Trophoblast cell (in vitro differentiated cells and primary cell): Measurements from ENCODE around the gene ERH.

ENCODE experiments used
- DNase-seq, 2 donors: peaks; one replicate each; pipeline ENCODE4 v3.0.0-alpha.2; 2016
- H2AFZ ChIP-seq: 2 replicates; pipeline ENCODE4 v1.6.1; 2013; ENCODE audit warnings: low read length, moderate library complexity, mild to moderate bottlenecking; ENCODE audit not compliant: insufficient read depth, poor library complexity
- H2AK5ac ChIP-seq: 2 replicates; pipeline ENCODE4 v1.6.1; 2013; ENCODE audit warnings: mild to moderate bottlenecking, low read length
- H2BK120ac ChIP-seq: 2 replicates; pipeline ENCODE4 v1.6.1; 2013; ENCODE audit warnings: low read length, mild to moderate bottlenecking, moderate library complexity; ENCODE audit not compliant: insufficient read depth, poor library complexity
- H2BK12ac ChIP-seq: 2 replicates; pipeline ENCODE4 v1.6.1; 2013; ENCODE audit warnings: mild to moderate bottlenecking, low read length, moderate library complexity
- H2BK5ac ChIP-seq: 2 replicates; pipeline ENCODE4 v1.6.1; 2013; ENCODE audit warnings: low read length, low read depth, moderate library complexity, mild to moderate bottlenecking; ENCODE audit not compliant: poor library complexity
- H3K14ac ChIP-seq: 2 replicates; pipeline ENCODE4 v1.6.1; 2013; ENCODE audit warnings: mild to moderate bottlenecking, low read length
- H3K18ac ChIP-seq: 2 replicates; pipeline ENCODE4 v1.6.1; 2013; ENCODE audit warnings: mild to moderate bottlenecking, low read length
- H3K23ac ChIP-seq: 2 replicates; pipeline ENCODE4 v1.6.1; 2013; ENCODE audit warnings: low read length
- H3K27ac ChIP-seq: 2 replicates; pipeline ENCODE4 v1.5.1; 2013; ENCODE audit warnings: low read depth, mild to moderate bottlenecking, inconsistent platforms, low read length, moderate library complexity
- H3K27me3 ChIP-seq: 2 replicates; pipeline ENCODE4 v1.6.1; 2013; ENCODE audit warnings: inconsistent platforms, mild to moderate bottlenecking, low read length, moderate library complexity; ENCODE audit not compliant: insufficient read depth
- H3K36me3 ChIP-seq, 2 experiments: 1 replicate in 1 of 2; 2 replicates in 1 of 2; pipeline ENCODE4 v1.6.1; 2013; ENCODE audit warnings: low read length in 2 of 2, mild to moderate bottlenecking in 2 of 2, moderate library complexity in 1 of 2; ENCODE audit not compliant: insufficient read depth in 2 of 2, control insufficient read depth in 1 of 2
- H3K4ac ChIP-seq: 2 replicates; pipeline ENCODE4 v1.6.1; 2013; ENCODE audit warnings: low read depth, mild to moderate bottlenecking, low read length, moderate library complexity
- H3K4me1 ChIP-seq, 2 experiments: 1 replicate in 1 of 2; 2 replicates in 1 of 2; pipeline ENCODE4 v1.6.1; 2013; ENCODE audit warnings: low read length in 2 of 2, mild to moderate bottlenecking in 2 of 2, moderate library complexity in 1 of 2; ENCODE audit not compliant: insufficient read depth in 2 of 2, control insufficient read depth in 1 of 2
- H3K4me2 ChIP-seq: 2 replicates; pipeline ENCODE4 v1.6.1; 2013; ENCODE audit warnings: inconsistent platforms, mild to moderate bottlenecking, low read length, moderate library complexity
- H3K4me3 ChIP-seq: 2 replicates; pipeline ENCODE4 v1.5.1; 2013; ENCODE audit warnings: mild to moderate bottlenecking, low read depth, low read length, inconsistent platforms
- H3K79me1 ChIP-seq: one replicate; pipeline ENCODE4 v1.6.1; 2013; ENCODE audit warnings: low read length
- H3K79me2 ChIP-seq: 2 replicates; pipeline ENCODE4 v1.6.1; 2013; ENCODE audit warnings: low read length, mild to moderate bottlenecking; ENCODE audit not compliant: control insufficient read depth, insufficient read depth, poor library complexity
- H3K9ac ChIP-seq: 2 replicates; pipeline ENCODE4 v1.6.1; 2013; ENCODE audit warnings: mild to moderate bottlenecking, low read length
- H3K9me3 ChIP-seq: 2 replicates; pipeline ENCODE4 v1.6.1; 2013; ENCODE audit warnings: low read depth, mild to moderate bottlenecking, control low read depth, inconsistent platforms, low read length; ENCODE audit not compliant: insufficient read depth
- H4K12ac ChIP-seq: 2 replicates; pipeline ENCODE4 v1.6.1; 2013; ENCODE audit warnings: low read depth, mild to moderate bottlenecking, low read length, moderate library complexity
- H4K8ac ChIP-seq: 2 replicates; pipeline ENCODE4 v1.6.1; 2013; ENCODE audit warnings: low read depth, mild to moderate bottlenecking, low read length, moderate library complexity
- H4K91ac ChIP-seq: one replicate; pipeline ENCODE4 v1.6.1; 2013; ENCODE audit warnings: low read depth, mild to moderate bottlenecking, low read length, moderate library complexity
- WGBS: extraction: QIAGEN DNeasy Blood & Tissue Kit; methylation state at CpG from one replicate; pipeline ENCODE4 v1.1.7; 2013; ENCODE audit warnings: missing lambda C conversion rate; ENCODE audit not compliant: insufficient read length, insufficient coverage; ENCODE audit errors: extremely low coverage; 5-methylcytosine and 5-hydroxymethylcytosine counted together

ERH gene

GRCh38 chr14:69333791-69334337 is 64.2 kb downstream of the ERH start:
- no peak overlapping the region for H3K4me3 ChIP-seq

GRCh38 chr14:69332782-69333395 is 65.2 kb downstream of the ERH start:
- H4K91ac ChIP-seq, result no peak overlapping the region
- no peaks in the 10 kb centered on the region for H3K27me3 ChIP-seq
- no peak overlapping the region for H3K4ac ChIP-seq
- no peaks in the 10 kb centered on the region for H3K36me3 ChIP-seq
- WGBS, result no CpG with 5 or more reads among the region's 13 CpGs
- no peak overlapping the region for H4K8ac ChIP-seq
- no peak overlapping the region for H2AK5ac ChIP-seq
- no peaks in the 10 kb centered on the region for H3K9me3 ChIP-seq
- H2BK5ac ChIP-seq, result no peak overlapping the region
- H3K14ac ChIP-seq, result no peak overlapping the region
- H2BK120ac ChIP-seq, result no peak overlapping the region
- H3K23ac ChIP-seq, result no peak overlapping the region
- peaks cover 17 to 20% of the 10 kb centered on the region in 2 experiments for H3K4me1 ChIP-seq
- no peak overlapping the region for H3K18ac ChIP-seq
- no peak overlapping the region for H4K12ac ChIP-seq
- no peak overlapping the region for H2BK12ac ChIP-seq
- no peak overlapping the region for H2AFZ ChIP-seq
- H3K79me2 ChIP-seq, result no peaks in the 10 kb centered on the region
- no peak overlapping the region for H3K4me3 ChIP-seq
- no peak overlapping the region for H3K9ac ChIP-seq
- no peak overlapping the region for H3K4me2 ChIP-seq
- no peak for DNase-seq
- peaks cover 2% of the 10 kb centered on the region for H3K79me1 ChIP-seq
- no peak overlapping the region for H3K27ac ChIP-seq

More at GRCh38 chr14:69333791-69334337, 64.2 kb downstream of the ERH start:
- H4K12ac ChIP-seq, result no peak overlapping the region
- no peak overlapping the region for H4K91ac ChIP-seq
- WGBS, result no CpG with 5 or more reads among the region's 4 CpGs
- no peak overlapping the region for H2BK5ac ChIP-seq
- H3K18ac ChIP-seq, result no peak overlapping the region
- H2AK5ac ChIP-seq, result no peak overlapping the region
- no peaks in the 10 kb centered on the region for H3K36me3 ChIP-seq
- no peak overlapping the region for H3K4me2 ChIP-seq
- no peak overlapping the region for H2AFZ ChIP-seq
- no peak for DNase-seq
- H3K4ac ChIP-seq, result no peak overlapping the region
- no peaks in the 10 kb centered on the region for H3K9me3 ChIP-seq
- peaks cover 2% of the 10 kb centered on the region for H3K79me1 ChIP-seq
- no peak overlapping the region for H2BK12ac ChIP-seq
- H3K23ac ChIP-seq, result no peak overlapping the region
- H3K27me3 ChIP-seq, result no peaks in the 10 kb centered on the region
- H4K8ac ChIP-seq, result no peak overlapping the region
- no peak overlapping the region for H3K27ac ChIP-seq
- H3K14ac ChIP-seq, result no peak overlapping the region
- H3K9ac ChIP-seq, result no peak overlapping the region
- no peak overlapping the region for H2BK120ac ChIP-seq
- H3K79me2 ChIP-seq, result no peaks in the 10 kb centered on the region
- H3K4me1 ChIP-seq, result peaks cover 17 to 20% of the 10 kb centered on the region in 2 experiments

GRCh38 chr14:69331206-69331605 is 66.9 kb downstream of the ERH start:
- Histone ChIP-seq H2BK12ac (no peak overlapping the region), H3K4me2 (no peak overlapping the region), H3K4me1 (peaks cover 16 to 18% of the 10 kb centered on the region in 2 experiments), H3K4me3 (no peak overlapping the region), H3K4ac (no peak overlapping the region), H3K23ac (no peak overlapping the region), H2BK5ac (no peak overlapping the region), H3K9ac (no peak overlapping the region), H4K91ac (no peak overlapping the region), H2AK5ac (no peak overlapping the region), H2AFZ (no peak overlapping the region), H3K27ac (no peak overlapping the region), H3K9me3 (no peaks in the 10 kb centered on the region), H4K12ac (no peak overlapping the region), H3K79me1 (peaks cover 2% of the 10 kb centered on the region), H3K27me3 (no peaks in the 10 kb centered on the region), H3K18ac (no peak overlapping the region), H4K8ac (no peak overlapping the region), H3K36me3 (no peaks in the 10 kb centered on the region), H2BK120ac (no peak overlapping the region), H3K14ac (no peak overlapping the region), H3K79me2 (no peaks in the 10 kb centered on the region)
- no peak for DNase-seq
- WGBS, result no CpG with 5 or more reads among the region's 4 CpGs
